Smooth muscle cell of the coronary artery (primary cell): ENCODE results near the gene GFRAL. TPM values are rescaled to one million over a fixed set of nuclear protein-coding genes. Genes with fewer than 3 reads are reported as not detected.

Source experiments
- total RNA-seq: library from RNA; depleted of rRNA; stranded (reverse); fragments of >200 nt; gene quantifications from 2 replicates; pipeline ENCODE4 v1.2.3, GENCODE V29; 2014; ENCODE audit warnings: low replicate concordance

GFRAL gene
- not detected in 2 replicates for total RNA-seq

GRCh38 chr6:55327169-55327568 is at the start of gene GFRAL:
Gene GFRAL (plus strand): TSS chr6:55327469. CDS start chr6:55327555, 86 bp downstream.

Other genes with a start within 250 kb of the GFRAL start
- not detected in 2 replicates for gene HCRTR2, start 153.0 kb upstream of the GFRAL start, total RNA-seq